GM23248 (cell line): ENCODE results near the gene RPL26. TPM values are rescaled to one million over a fixed set of nuclear protein-coding genes. Genes with fewer than 3 reads are reported as not detected.
"Not testable (repeated sequence)": the region's sequence is repeated elsewhere in the genome, so short reads cannot be mapped to it uniquely, and the experiment has no call there.

Experiments
- DNase-seq: peaks from one replicate; pipeline ENCODE4 v3.0.0-alpha.2; 2015
- H2AFZ ChIP-seq: fragments of 200-600 bp; sonication (generic); 2 replicates; pipeline ENCODE4 v1.6.1; 2016; ENCODE audit warnings: antibody characterized with exemption
- H3F3A ChIP-seq: fragments of 200-600 bp; sonication (generic); 2 replicates; pipeline ENCODE4 v1.6.1; 2016; ENCODE audit warnings: mild to moderate bottlenecking, antibody characterized with exemption, mixed run types; ENCODE audit not compliant: insufficient read depth
- H3K27ac ChIP-seq: fragments of 200-600 bp; sonication (generic); 2 replicates; pipeline ENCODE4 v1.5.1; 2016; ENCODE audit warnings: mild to moderate bottlenecking
- H3K27me3 ChIP-seq: fragments of 200-600 bp; sonication (generic); replicated peaks from 2 replicates; pipeline ENCODE4 v1.6.1; 2016; ENCODE audit warnings: mild to moderate bottlenecking; ENCODE audit not compliant: insufficient read depth
- H3K36me3 ChIP-seq: fragments of 200-600 bp; sonication (generic); 2 replicates; pipeline ENCODE4 v1.6.1; 2016; ENCODE audit warnings: low read depth, mild to moderate bottlenecking
- H3K4me1 ChIP-seq: fragments of 200-600 bp; sonication (generic); 2 replicates; pipeline ENCODE4 v1.6.1; 2016; ENCODE audit warnings: mild to moderate bottlenecking; ENCODE audit not compliant: insufficient read depth
- H3K4me2 ChIP-seq: fragments of 200-600 bp; sonication (generic); one replicate; pipeline ENCODE4 v1.6.1; 2016; ENCODE audit warnings: mild to moderate bottlenecking; ENCODE audit not compliant: unreplicated experiment
- H3K4me3 ChIP-seq: fragments of 200-600 bp; sonication (generic); 2 replicates; pipeline ENCODE4 v1.5.1; 2016; ENCODE audit warnings: mild to moderate bottlenecking
- H3K79me2 ChIP-seq: fragments of 200-600 bp; sonication (generic); 2 replicates; pipeline ENCODE4 v1.6.1; 2016; ENCODE audit warnings: mild to moderate bottlenecking; ENCODE audit not compliant: insufficient read depth
- H3K9ac ChIP-seq: fragments of 200-600 bp; sonication (generic); 2 replicates; pipeline ENCODE4 v1.6.1; 2016; ENCODE audit warnings: mild to moderate bottlenecking
- H3K9me2 ChIP-seq: fragments of 200-600 bp; sonication (generic); 2 replicates; pipeline ENCODE4 v1.6.1; 2016; ENCODE audit warnings: mixed run types, mild to moderate bottlenecking, moderate library complexity; ENCODE audit not compliant: insufficient read depth
- H3K9me3 ChIP-seq: fragments of 200-600 bp; sonication (generic); one replicate; pipeline ENCODE4 v1.6.1; 2017; ENCODE audit warnings: low read depth
- H4K20me1 ChIP-seq: fragments of 200-600 bp; sonication (generic); 2 replicates; pipeline ENCODE4 v1.6.0; 2016; ENCODE audit not compliant: insufficient read depth
- EZH2 ChIP-seq: fragments of 200-600 bp; sonication (generic); IDR thresholded peaks from 2 replicates; pipeline ENCODE4 v1.6.1; 2018; ENCODE audit warnings: antibody characterized with exemption, mild to moderate bottlenecking; ENCODE audit not compliant: insufficient read depth, poor library complexity, severe bottlenecking
- EZH2phosphoT487 ChIP-seq: fragments of 200-600 bp; sonication (generic); IDR thresholded peaks from 2 replicates; pipeline ENCODE4 v1.6.1; 2018; ENCODE audit warnings: antibody characterized with exemption, moderate library complexity, mild to moderate bottlenecking, low read depth; ENCODE audit not compliant: insufficient read depth
- WGBS, 2 experiments: methylation state at CpG; one replicate each; pipeline ENCODE4 v1.1.6; 2015 to 2017; ENCODE audit warnings: low lambda C conversion rate in 2 of 2, low coverage in 1 of 2; ENCODE audit errors: missing lambda C conversion rate in 2 of 2; 5-methylcytosine and 5-hydroxymethylcytosine counted together
- in situ Hi-C: fragments of 300-500 bp; cut with MboI; formaldehyde crosslinking; loops from 2 replicates; pipeline ENCODE4 v1.15.0; 2020
- polyA plus RNA-seq: library from polyadenylated mRNA; unstranded; fragments of >200 nt; fragmentation: Nextera tagmentation; extraction: Ambion mirVana; gene quantifications from 2 replicates; pipeline ENCODE4 v1.2.1, GENCODE V29; 2016
- total RNA-seq: library from RNA; depleted of rRNA; stranded (reverse); fragments of >200 nt; shearing (Covaris generic); gene quantifications from 2 replicates; pipeline ENCODE4 v1.2.3, GENCODE V29; 2014

RPL26 gene
- total and polyA plus RNA-seq, 2 experiments from 2014 or later = 522 to 2,122 TPM

- Histone ChIP-seq H3K27ac (no peak overlapping the region), H2AFZ (no peak overlapping the region), H3K79me2 (no peaks in the 10 kb centered on the region), H3K36me3 (no peaks in the 10 kb centered on the region), H3F3A (no peaks in the 10 kb centered on the region), H3K27me3 (no peaks in the 10 kb centered on the region), H4K20me1 (no peaks in the 10 kb centered on the region), H3K9me3 (no peaks in the 10 kb centered on the region), H3K4me1 (no peaks in the 10 kb centered on the region), H3K9ac (no peak overlapping the region), H3K4me3 (no peak overlapping the region), H3K9me2 (no peaks in the 10 kb centered on the region), H3K4me2 (no peak overlapping the region)
- TF ChIP-seq EZH2 (no peak), EZH2phosphoT487 (no peak)
- WGBS, 2 experiments = 75% methylated on average over 7 of the region's 7 CpGs
- DNase-seq = no peak
- in situ Hi-C loops = no loop called here
These were observed 29.3 kb downstream of the RPL26 start for GRCh38 chr17:8353736-8354135.

GRCh38 chr17:8350339-8350738 is 32.7 kb downstream of the RPL26 start:
- in situ Hi-C loops = no loop called here
- no peaks in the 10 kb centered on the region for H3K4me1 ChIP-seq
- H3K9me2 ChIP-seq = no peaks in the 10 kb centered on the region
- H4K20me1 ChIP-seq = no peaks in the 10 kb centered on the region
- peaks cover 15% of the 10 kb centered on the region for H3K27me3 ChIP-seq
- no peak overlapping the region for H3K4me2 ChIP-seq
- no peak overlapping the region for H3K4me3 ChIP-seq
- H3K9me3 ChIP-seq = no peaks in the 10 kb centered on the region
- no peaks in the 10 kb centered on the region for H3K36me3 ChIP-seq
- H3K79me2 ChIP-seq = no peaks in the 10 kb centered on the region
- H2AFZ ChIP-seq = no peak overlapping the region
- no peak for DNase-seq
- TF ChIP-seq EZH2phosphoT487 (no peak), EZH2 (no peak)
- WGBS, 2 experiments = 76 to 77% methylated on average over 7 of the region's 7 CpGs
- no peak overlapping the region for H3K27ac ChIP-seq
- H3F3A ChIP-seq = no peaks in the 10 kb centered on the region
- no peak overlapping the region for H3K9ac ChIP-seq

GRCh38 chr17:8347001-8347400 is 36.0 kb downstream of the RPL26 start:
- H3F3A ChIP-seq, H3K9ac ChIP-seq, H3K4me2 ChIP-seq, H4K20me1 ChIP-seq, H3K4me3 ChIP-seq, in situ Hi-C loops, H3K79me2 ChIP-seq, DNase-seq, H3K9me2 ChIP-seq, H3K9me3 ChIP-seq, H3K4me1 ChIP-seq, H3K27ac ChIP-seq, H3K36me3 ChIP-seq: not testable (repeated sequence)
- Histone ChIP-seq H2AFZ (peak overlapping the region; percentile 33; the same call in 1 of the 2 replicates), H3K27me3 (peaks cover 15% of the 10 kb centered on the region)
- WGBS, 2 experiments = 39 to 55% methylated on average over 15 to 25 of the region's 25 CpGs

- TF ChIP-seq EZH2phosphoT487 = no peak
- no peak for DNase-seq
- no peaks in the 10 kb centered on the region for H3K79me2 ChIP-seq
- no peaks in the 10 kb centered on the region for H3K4me1 ChIP-seq
- H3K9me2 ChIP-seq = no peaks in the 10 kb centered on the region
- 66 to 69% methylated on average over 5 of the region's 5 CpGs for WGBS, 2 experiments
- no peak overlapping the region for H3K9ac ChIP-seq
- no peak overlapping the region for H2AFZ ChIP-seq
- H3F3A ChIP-seq = no peaks in the 10 kb centered on the region
- no peak overlapping the region for H3K4me3 ChIP-seq
- no peak overlapping the region for H3K4me2 ChIP-seq
- no peaks in the 10 kb centered on the region for H3K9me3 ChIP-seq
- H4K20me1 ChIP-seq = no peaks in the 10 kb centered on the region
- in situ Hi-C loops = no loop called here
- no peak overlapping the region for H3K27ac ChIP-seq
- no peaks in the 10 kb centered on the region for H3K36me3 ChIP-seq
- H3K27me3 ChIP-seq = peaks cover 15% of the 10 kb centered on the region
These were observed 36.9 kb downstream of the RPL26 start for GRCh38 chr17:8345951-8346665.
